Measurements from ENCODE around the gene GPR146. TPM values are rescaled to one million over a fixed set of nuclear protein-coding genes. Genes with fewer than 3 reads are reported as not detected.

The GPR146 gene
- total and polyA plus RNA-seq, 9 of the 15 experiments (the other 6 are each of a cell fraction or from before 2014, with no cell fraction given) = 0.22 to 3.6 (median 0.64) TPM; not detected in 2

- TF ChIP-seq CBX8 (IDR thresholded peaks at IDR 0.05; ENCODE audit: borderline replicate concordance, extremely low read depth, low read depth, low read length, poor library complexity, severe bottlenecking) (no peak), ZNF354B (CRISPR knock-in tag; IDR thresholded peaks at IDR 0.05) (no peak), MYNN (IDR thresholded peaks at IDR 0.05) (no peak), MYNN (CRISPR knock-in tag; IDR thresholded peaks at IDR 0.05) (no peak), PHF20 (IDR thresholded peaks at IDR 0.05; ENCODE audit: partially characterized antibody) (no peak), HMBOX1 (IDR thresholded peaks at IDR 0.05) (no peak), L3MBTL2 (IDR thresholded peaks at IDR 0.05) (peak; percentile 60), MBD2 (IDR thresholded peaks at IDR 0.05; ENCODE audit: borderline replicate concordance, low read depth) (no peak), MAFF (IDR thresholded peaks at IDR 0.05; ENCODE audit: low read length) (no peak), ZNF639 (CRISPR knock-in tag; conservative IDR thresholded peaks at IDR 0.05 in 1 of 2, IDR thresholded peaks at IDR 0.05 in 1 of 2) (no peak), MAX (CRISPR knock-in tag; IDR thresholded peaks at IDR 0.05) (peak; percentile 63), NCOR1 (IDR thresholded peaks at IDR 0.05) (no peak), ETV1 (tag; conservative IDR thresholded peaks at IDR 0.05; ENCODE audit: low read depth) (no peak), ESRRB (CRISPR knock-in tag; IDR thresholded peaks at IDR 0.05; ENCODE audit: borderline replicate concordance) (no peak), MLLT1 (IDR thresholded peaks at IDR 0.05) (no peak), GTF2B (IDR thresholded peaks at IDR 0.05; ENCODE audit: extremely low read depth, insufficient read length) (no peak), SIX5 (IDR thresholded peaks at IDR 0.05; ENCODE audit: borderline replicate concordance in 1 of 2, insufficient read depth in 1 of 2, low read depth in 1 of 2, low read length in 2 of 2) (no peak), HDAC1 (IDR thresholded peaks at IDR 0.05) (0 out of 4 replicates have a peak, but pooled peaks of 1 of the 2 experiments have one; percentile 18), ERF (CRISPR knock-in tag; IDR thresholded peaks at IDR 0.05) (no peak), ZBTB49 (CRISPR knock-in tag; IDR thresholded peaks at IDR 0.05; ENCODE audit: borderline replicate concordance) (no peak), PTRF (tag; IDR thresholded peaks at IDR 0.05) (no peak), RBBP5 (IDR thresholded peaks at IDR 0.05; ENCODE audit: borderline replicate concordance, insufficient read depth, low read length, poor library complexity, severe bottlenecking) (peak; percentile 81)
These were observed 3.6 kb upstream of the GPR146 start (continued) for GRCh38 chr7:1040790-1041189.
